A549 (cell line): ENCODE results near the gene RPN2. TPM values are rescaled to one million over a fixed set of nuclear protein-coding genes. Genes with fewer than 3 reads are reported as not detected.
A peak's percentile ranks its signal among the peaks of the same experiment; 100 is the strongest.

ENCODE experiments used
- ATAC-seq, 2 experiments: fragments of 200-7000 bp in 1 of 2; fragments of >200 bp in 1 of 2; cut with Nextera tagmentation in 1 of 2; cut with Tn5 transposase in 1 of 2; 3 replicates each; pipeline versions ENCODE4 v1.8.0 to v1.9.1; 2018 to 2020; ENCODE audit warnings: mild to moderate bottlenecking in 1 of 2, moderate library complexity in 1 of 2
- CTCF ChIA-PET: fragments of 300-600 bp; sonication (Branson Sonifier 250); formaldehyde crosslinking; extraction: SDS; loops from one replicate; lab custom pipeline; 2021; ENCODE audit warnings: antibody characterized with exemption, inconsistent platforms; lab: Yijun Ruan, JAX
- POLR2A ChIA-PET: fragments of 350-600 bp; formaldehyde crosslinking; extraction: SDS; loops from one replicate; lab custom pipeline; 2021; ENCODE audit warnings: antibody characterized with exemption, inconsistent platforms; lab: Yijun Ruan, JAX
- DNase-seq, 2 experiments: peaks; one replicate each; pipeline versions ENCODE4 v3.0.0 to v3.0.0-alpha.2; 2011 to 2016; ENCODE audit warnings: low read depth in 1 of 2, low spot score in 1 of 2
- FAIRE-seq: peaks from 2 replicates; lab custom pipeline; 2011; peaks lifted over from hg19 to GRCh38; lab: Jason Lieb, UNC
- H3K27ac ChIP-seq, 2 experiments: fragments of >200 bp; sonication (Bioruptor Twin); formaldehyde crosslinking; 3 replicates each; pipeline ENCODE4 v1.5.1; 2016 to 2017
- H3K4me1 ChIP-seq: fragments of >200 bp; sonication (Bioruptor Twin); formaldehyde crosslinking; 3 replicates; pipeline ENCODE4 v1.6.1; 2016
- H3K4me2 ChIP-seq: fragments of >200 bp; sonication (Bioruptor Twin); formaldehyde crosslinking; 3 replicates; pipeline ENCODE4 v1.6.1; 2016
- H3K4me3 ChIP-seq: fragments of >200 bp; sonication (Bioruptor Twin); formaldehyde crosslinking; 3 replicates; pipeline ENCODE4 v1.5.1; 2016
- H3K9me3 ChIP-seq: fragments of >200 bp; sonication (Bioruptor Twin); formaldehyde crosslinking; 3 replicates; pipeline ENCODE4 v1.6.1; 2016
- BHLHE40 ChIP-seq: IDR thresholded peaks from 2 replicates; pipeline ENCODE4 v1.6.1; 2012; ENCODE audit warnings: low read depth, low read length, inconsistent platforms
- CBX8 ChIP-seq: fragments of 200-600 bp; sonication (generic); IDR thresholded peaks from 2 replicates; pipeline ENCODE4 v1.6.1; 2016
- EHF ChIP-seq: fragments of 250-450 bp; sonication (Bioruptor Pico); IDR thresholded peaks from 2 replicates; pipeline ENCODE4 v1.5.0; 2020; ENCODE audit warnings: mild to moderate bottlenecking
- EHMT2 ChIP-seq: fragments of 200-600 bp; sonication (generic); IDR thresholded peaks from 2 replicates; pipeline ENCODE4 v1.6.1; 2016; ENCODE audit warnings: antibody characterized with exemption, low read depth, mild to moderate bottlenecking, moderate library complexity
- HDAC2 ChIP-seq: fragments of 200-600 bp; sonication (generic); IDR thresholded peaks from 2 replicates; pipeline ENCODE4 v1.6.1; 2016
- HOXA7 ChIP-seq: fragments of 250-450 bp; sonication (Bioruptor Pico); IDR thresholded peaks from 2 replicates; pipeline ENCODE4 v1.5.0; 2020; ENCODE audit warnings: mild to moderate bottlenecking, moderate library complexity
- NFE2L2 ChIP-seq: fragments of 150-350 bp; conservative IDR thresholded peaks from 2 replicates; pipeline ENCODE4 v1.6.1; 2014; ENCODE audit warnings: low read length
- NPAS2 ChIP-seq: fragments of 250-450 bp; sonication (Bioruptor Pico); IDR thresholded peaks from 2 replicates; pipeline ENCODE4 v1.8.0; 2022; ENCODE audit warnings: mild to moderate bottlenecking, moderate library complexity, borderline replicate concordance
- NR3C1 ChIP-seq: fragments of >200 bp; sonication (Bioruptor Twin); formaldehyde crosslinking; IDR thresholded peaks from 3 replicates; pipeline ENCODE4 v1.6.1; 2017
- PHF8 ChIP-seq: fragments of 200-600 bp; sonication (generic); IDR thresholded peaks from 2 replicates; pipeline ENCODE4 v1.6.1; 2016; ENCODE audit warnings: low read depth, mild to moderate bottlenecking, antibody characterized with exemption, moderate library complexity, borderline replicate concordance
- POLR2AphosphoS2 ChIP-seq: conservative IDR thresholded peaks from 2 replicates; pipeline ENCODE4 v1.6.1; 2012; ENCODE audit warnings: low read length, improper control_type of control experiment, inconsistent platforms
- RFX5 ChIP-seq: fragments of 450-650 bp; IDR thresholded peaks from 2 replicates; pipeline ENCODE4 v1.7.1; 2014; ENCODE audit warnings: antibody characterized with exemption, mild to moderate bottlenecking, moderate library complexity
- SMC3 ChIP-seq: fragments of >200 bp; sonication (Bioruptor Twin); formaldehyde crosslinking; IDR thresholded peaks from 3 replicates; pipeline ENCODE4 v1.6.1; 2018; ENCODE audit warnings: inconsistent platforms
- SREBF2 ChIP-seq: fragments of 450-650 bp; IDR thresholded peaks from 2 replicates; pipeline ENCODE4 v1.6.1; 2014; ENCODE audit warnings: mild to moderate bottlenecking, moderate library complexity
- ZFP36 ChIP-seq: fragments of 450-650 bp; IDR thresholded peaks from 2 replicates; pipeline ENCODE4 v1.6.1; 2014; ENCODE audit warnings: borderline replicate concordance; ENCODE audit not compliant: partially characterized antibody
- ZNF302 ChIP-seq: fragments of 250-450 bp; sonication (Bioruptor Pico); IDR thresholded peaks from 2 replicates; pipeline ENCODE4 v1.9.0; 2021; ENCODE audit warnings: inconsistent platforms, mild to moderate bottlenecking, moderate library complexity
- WGBS: methylation state at CpG from one replicate; pipeline ENCODE4 v1.1.6; 2017; ENCODE audit errors: missing lambda C conversion rate; 5-methylcytosine and 5-hydroxymethylcytosine counted together
- polyA plus RNA-seq, 4 experiments: library from polyadenylated mRNA; depleted of rRNA in 3 of 4; stranded (reverse); fragments of >200 nt; fragmentation: RNase III in 1 of 4; extraction: RNeasy Plus Mini Kit Qiagen cat#74134 plus additional on column Dnase treatment in 1 of 4; gene quantifications; 2 replicates in 3 of 4; 3 replicates in 1 of 4; pipeline ENCODE4 v1.2.3, GENCODE V29; 2011 to 2017
- TF ChIP-seq, protein P1 (sequence below): IDR thresholded peaks from 2 replicates; pipeline ENCODE4 v1.6.1; 2012
- TF ChIP-seq, protein P2 (sequence below): fragments of >200 bp; sonication (Bioruptor Twin); formaldehyde crosslinking; IDR thresholded peaks from 3 replicates; pipeline ENCODE4 v1.6.1; 2016
- TF ChIP-seq, protein P3 (sequence below): fragments of 250-450 bp; sonication (Bioruptor Pico); IDR thresholded peaks from 2 replicates; pipeline ENCODE4 v1.5.0; 2020; ENCODE audit warnings: low read depth, mild to moderate bottlenecking, moderate library complexity
- TF ChIP-seq, protein P4 (sequence below): fragments of >200 bp; sonication (Bioruptor Twin); formaldehyde crosslinking; IDR thresholded peaks from 3 replicates; pipeline ENCODE4 v1.5.1; 2016
- TF ChIP-seq, protein P5 (sequence below): fragments of 250-450 bp; sonication (Bioruptor Pico); IDR thresholded peaks from 2 replicates; pipeline ENCODE4 v1.5.0; 2021; ENCODE audit warnings: mild to moderate bottlenecking, moderate library complexity, borderline replicate concordance
- TF ChIP-seq, protein P6 (sequence below): fragments of 450-650 bp; IDR thresholded peaks from 2 replicates; pipeline ENCODE4 v1.6.1; 2014; ENCODE audit warnings: antibody characterized with exemption

RPN2 gene
- polyA plus RNA-seq, 2 of the 4 experiments (the other 2 are of a cell fraction): 282 to 391 TPM

DNA sequence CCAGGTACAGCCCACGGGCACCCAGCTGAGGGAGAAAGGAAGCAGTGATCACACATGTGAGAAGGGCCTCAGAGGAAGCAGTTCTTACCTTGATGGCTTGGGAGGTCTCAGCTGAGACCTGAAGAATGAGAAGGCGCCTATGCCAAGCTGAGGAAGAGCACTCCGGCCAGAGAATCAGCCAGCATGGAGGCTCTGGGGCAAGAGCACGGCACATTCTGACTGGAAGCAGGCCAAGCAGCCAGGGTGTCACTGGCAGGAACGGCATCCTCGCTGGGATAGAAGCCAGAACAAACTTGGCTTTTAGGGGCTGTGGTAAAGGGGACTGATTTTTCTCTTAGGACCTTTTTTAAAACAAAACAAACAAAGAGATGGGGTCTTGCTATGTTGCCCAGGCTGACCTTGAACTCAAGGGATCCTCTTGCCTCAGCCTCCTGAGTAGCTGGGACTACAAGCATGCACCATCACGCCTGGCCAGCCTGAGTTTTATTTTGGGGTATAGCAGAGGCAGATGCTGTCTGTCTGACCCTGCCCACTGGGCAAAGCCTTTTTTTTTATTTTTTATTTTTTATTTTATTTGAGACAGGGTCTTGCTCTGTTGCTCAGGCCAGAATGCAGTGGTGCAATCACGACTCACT is 64.9 kb downstream of the RPN2 start:
- H3K27ac ChIP-seq: no peak overlapping the region
- no peak for DNase-seq
- no peak overlapping the region for H3K4me3 ChIP-seq
- H3K4me2 ChIP-seq: no peak overlapping the region
- POLR2A ChIA-PET: no interaction called here
- CTCF ChIA-PET: interaction anchor here (1.6 to 2.2 kb wide), 4 partner anchors 8 to 322 kb away, joined by 3 to 8 read pairs (median 5); no protein-coding TSS in a partner anchor
- H3K9me3 ChIP-seq: no peaks in the 10 kb centered on the region
- TF ChIP-seq NPAS2 (CRISPR knock-in tag) (no peak), BHLHE40 (no peak), RFX5 (no peak), HOXA7 (no peak), EHMT2 (no peak), ZFP36 (no peak), EHF (no peak), SREBF2 (no peak), NR3C1 (no peak), HDAC2 (no peak)
- TF ChIP-seq, protein P1, sequence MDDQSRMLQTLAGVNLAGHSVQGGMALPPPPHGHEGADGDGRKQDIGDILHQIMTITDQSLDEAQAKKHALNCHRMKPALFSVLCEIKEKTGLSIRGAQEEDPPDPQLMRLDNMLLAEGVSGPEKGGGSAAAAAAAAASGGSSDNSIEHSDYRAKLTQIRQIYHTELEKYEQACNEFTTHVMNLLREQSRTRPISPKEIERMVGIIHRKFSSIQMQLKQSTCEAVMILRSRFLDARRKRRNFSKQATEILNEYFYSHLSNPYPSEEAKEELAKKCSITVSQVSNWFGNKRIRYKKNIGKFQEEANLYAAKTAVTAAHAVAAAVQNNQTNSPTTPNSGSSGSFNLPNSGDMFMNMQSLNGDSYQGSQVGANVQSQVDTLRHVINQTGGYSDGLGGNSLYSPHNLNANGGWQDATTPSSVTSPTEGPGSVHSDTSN: no peak
- TF ChIP-seq, protein P2, sequence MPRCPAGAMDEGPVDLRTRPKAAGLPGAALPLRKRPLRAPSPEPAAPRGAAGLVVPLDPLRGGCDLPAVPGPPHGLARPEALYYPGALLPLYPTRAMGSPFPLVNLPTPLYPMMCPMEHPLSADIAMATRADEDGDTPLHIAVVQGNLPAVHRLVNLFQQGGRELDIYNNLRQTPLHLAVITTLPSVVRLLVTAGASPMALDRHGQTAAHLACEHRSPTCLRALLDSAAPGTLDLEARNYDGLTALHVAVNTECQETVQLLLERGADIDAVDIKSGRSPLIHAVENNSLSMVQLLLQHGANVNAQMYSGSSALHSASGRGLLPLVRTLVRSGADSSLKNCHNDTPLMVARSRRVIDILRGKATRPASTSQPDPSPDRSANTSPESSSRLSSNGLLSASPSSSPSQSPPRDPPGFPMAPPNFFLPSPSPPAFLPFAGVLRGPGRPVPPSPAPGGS: no peak
- TF ChIP-seq, protein P3, sequence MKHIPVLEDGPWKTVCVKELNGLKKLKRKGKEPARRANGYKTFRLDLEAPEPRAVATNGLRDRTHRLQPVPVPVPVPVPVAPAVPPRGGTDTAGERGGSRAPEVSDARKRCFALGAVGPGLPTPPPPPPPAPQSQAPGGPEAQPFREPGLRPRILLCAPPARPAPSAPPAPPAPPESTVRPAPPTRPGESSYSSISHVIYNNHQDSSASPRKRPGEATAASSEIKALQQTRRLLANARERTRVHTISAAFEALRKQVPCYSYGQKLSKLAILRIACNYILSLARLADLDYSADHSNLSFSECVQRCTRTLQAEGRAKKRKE (CRISPR knock-in tag): no peak
- TF ChIP-seq, protein P4, sequence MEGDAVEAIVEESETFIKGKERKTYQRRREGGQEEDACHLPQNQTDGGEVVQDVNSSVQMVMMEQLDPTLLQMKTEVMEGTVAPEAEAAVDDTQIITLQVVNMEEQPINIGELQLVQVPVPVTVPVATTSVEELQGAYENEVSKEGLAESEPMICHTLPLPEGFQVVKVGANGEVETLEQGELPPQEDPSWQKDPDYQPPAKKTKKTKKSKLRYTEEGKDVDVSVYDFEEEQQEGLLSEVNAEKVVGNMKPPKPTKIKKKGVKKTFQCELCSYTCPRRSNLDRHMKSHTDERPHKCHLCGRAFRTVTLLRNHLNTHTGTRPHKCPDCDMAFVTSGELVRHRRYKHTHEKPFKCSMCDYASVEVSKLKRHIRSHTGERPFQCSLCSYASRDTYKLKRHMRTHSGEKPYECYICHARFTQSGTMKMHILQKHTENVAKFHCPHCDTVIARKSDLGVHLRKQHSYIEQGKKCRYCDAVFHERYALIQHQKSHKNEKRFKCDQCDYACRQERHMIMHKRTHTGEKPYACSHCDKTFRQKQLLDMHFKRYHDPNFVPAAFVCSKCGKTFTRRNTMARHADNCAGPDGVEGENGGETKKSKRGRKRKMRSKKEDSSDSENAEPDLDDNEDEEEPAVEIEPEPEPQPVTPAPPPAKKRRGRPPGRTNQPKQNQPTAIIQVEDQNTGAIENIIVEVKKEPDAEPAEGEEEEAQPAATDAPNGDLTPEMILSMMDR: no peak
- no peak; a peak in 1 of 6 replicates for ATAC-seq
- H3K4me1 ChIP-seq: no peaks in the 10 kb centered on the region
- no peak for FAIRE-seq
- WGBS: 94% methylated on average over 8 of the region's 8 CpGs

DNA sequence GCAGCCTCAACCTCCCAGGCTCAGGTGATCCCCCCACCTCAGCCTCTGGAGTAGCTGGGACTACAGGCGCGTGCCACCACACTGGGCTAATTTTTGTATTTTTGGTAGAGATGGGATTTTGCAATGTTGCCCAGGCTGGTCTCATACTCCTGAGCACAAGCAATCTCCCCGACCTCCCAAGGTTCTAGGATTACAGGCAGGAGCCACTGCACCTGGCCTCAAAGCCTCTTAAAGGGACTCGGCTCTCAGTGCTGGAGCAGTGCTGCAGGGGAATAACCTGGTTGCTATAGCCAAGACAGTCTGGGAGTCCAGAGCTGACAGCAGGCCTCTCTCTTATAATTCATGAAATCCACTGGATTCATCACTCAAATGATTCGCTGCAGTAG is 65.4 kb downstream of the RPN2 start:
- FAIRE-seq: no peak
- POLR2A ChIA-PET: no interaction called here
- H3K4me3 ChIP-seq: no peak overlapping the region
- DNase-seq: no peak
- CTCF ChIA-PET: interaction anchor here (1.6 to 2.2 kb wide), 4 partner anchors 7 to 321 kb away, joined by 3 to 8 read pairs (median 5); no protein-coding TSS in a partner anchor
- TF ChIP-seq RFX5 (no peak), NFE2L2 (no peak), ZNF302 (CRISPR knock-in tag) (no peak), CBX8 (no peak), SMC3 (no peak), PHF8 (no peak), POLR2AphosphoS2 (no peak)
- TF ChIP-seq, protein P1: no peak
- TF ChIP-seq, protein P5, sequence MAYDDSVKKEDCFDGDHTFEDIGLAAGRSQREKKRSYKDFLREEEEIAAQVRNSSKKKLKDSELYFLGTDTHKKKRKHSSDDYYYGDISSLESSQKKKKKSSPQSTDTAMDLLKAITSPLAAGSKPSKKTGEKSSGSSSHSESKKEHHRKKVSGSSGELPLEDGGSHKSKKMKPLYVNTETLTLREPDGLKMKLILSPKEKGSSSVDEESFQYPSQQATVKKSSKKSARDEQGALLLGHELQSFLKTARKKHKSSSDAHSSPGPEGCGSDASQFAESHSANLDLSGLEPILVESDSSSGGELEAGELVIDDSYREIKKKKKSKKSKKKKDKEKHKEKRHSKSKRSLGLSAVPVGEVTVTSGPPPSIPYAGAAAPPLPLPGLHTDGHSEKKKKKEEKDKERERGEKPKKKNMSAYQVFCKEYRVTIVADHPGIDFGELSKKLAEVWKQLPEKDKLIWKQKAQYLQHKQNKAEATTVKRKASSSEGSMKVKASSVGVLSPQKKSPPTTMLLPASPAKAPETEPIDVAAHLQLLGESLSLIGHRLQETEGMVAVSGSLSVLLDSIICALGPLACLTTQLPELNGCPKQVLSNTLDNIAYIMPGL (CRISPR knock-in tag): no peak
- TF ChIP-seq, protein P6, sequence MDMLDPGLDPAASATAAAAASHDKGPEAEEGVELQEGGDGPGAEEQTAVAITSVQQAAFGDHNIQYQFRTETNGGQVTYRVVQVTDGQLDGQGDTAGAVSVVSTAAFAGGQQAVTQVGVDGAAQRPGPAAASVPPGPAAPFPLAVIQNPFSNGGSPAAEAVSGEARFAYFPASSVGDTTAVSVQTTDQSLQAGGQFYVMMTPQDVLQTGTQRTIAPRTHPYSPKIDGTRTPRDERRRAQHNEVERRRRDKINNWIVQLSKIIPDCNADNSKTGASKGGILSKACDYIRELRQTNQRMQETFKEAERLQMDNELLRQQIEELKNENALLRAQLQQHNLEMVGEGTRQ: no peak
- H3K4me1 ChIP-seq: no peaks in the 10 kb centered on the region
- no peak overlapping the region for H3K4me2 ChIP-seq
- no peaks in the 10 kb centered on the region for H3K9me3 ChIP-seq
- WGBS: 95% methylated on average over 5 of the region's 5 CpGs
- no peak overlapping the region for H3K27ac ChIP-seq
- ATAC-seq: 0 out of 6 replicates have a peak, but pooled peaks of 1 of the 2 experiments have one; percentile 9
